Stomach (tissue), 4 donors: Measurements from ENCODE around the gene FMN2.

Experiments
- CTCF ChIP-seq, 7 experiments: fragments of 450-650 bp in 4 of 7; fragments of 200-600 bp in 3 of 7; sonication (generic) in 3 of 7; IDR thresholded peaks; one replicate each; pipeline ENCODE4 v1.5.1; 2016 to 2019; ENCODE audit warnings: antibody characterized with exemption in 7 of 7, control low read depth in 2 of 7, mild to moderate bottlenecking in 1 of 7
- EP300 ChIP-seq: sonication (generic); formaldehyde crosslinking; IDR thresholded peaks from one replicate; pipeline ENCODE4 v1.6.1; 2017; ENCODE audit warnings: antibody characterized with exemption
- POLR2A ChIP-seq, 4 donors: fragments of 450-650 bp; IDR thresholded peaks; one replicate each; pipeline ENCODE4 v1.6.1; 2016; ENCODE audit warnings: antibody characterized with exemption in 4 of 4, control low read depth in 2 of 4, mild to moderate bottlenecking in 1 of 4, moderate library complexity in 1 of 4
- POLR2AphosphoS5 ChIP-seq, 3 donors: sonication (generic); formaldehyde crosslinking; IDR thresholded peaks; one replicate each; pipeline ENCODE4 v1.6.1; 2016; ENCODE audit warnings: antibody characterized with exemption in 3 of 3

- TF ChIP-seq CTCF (IDR thresholded peaks at IDR 0.05) (no peak), POLR2A (IDR thresholded peaks at IDR 0.05) (no peak), EP300 (no peak), POLR2AphosphoS5 (IDR thresholded peaks at IDR 0.05) (no peak)
These were observed 303.7 kb downstream of the FMN2 start for GRCh38 chr1:240395336-240395735.
